GM18508 (cell line): Measurements from ENCODE around the gene CMTR2.

ENCODE experiments used
- ATAC-seq: cut with Tn5 transposase; IDR thresholded peaks from one replicate; pipeline ENCODE4 v1.9.1; 2021; ENCODE audit warnings: moderate number of reproducible peaks; ENCODE audit not compliant: insufficient read depth, unreplicated experiment

The CMTR2 gene

GRCh38 chr16:71283612-71284011, 5.6 kb downstream of the CMTR2 start:
- ATAC-seq: no peak

GRCh38 chr16:71282943-71283342, 6.3 kb downstream of the CMTR2 start:
- ATAC-seq: no peak

GRCh38 chr16:71276589-71277334, 12.4 kb downstream of the CMTR2 start:
- no peak for ATAC-seq

- no peak for ATAC-seq
Measured at GRCh38 chr16:71273384-71273783, 15.8 kb downstream of the CMTR2 start.

- ATAC-seq: no peak
Measured at GRCh38 chr16:71264299-71264698, 24.9 kb downstream of the CMTR2 start.

GRCh38 chr16:71263582-71263981, 25.6 kb downstream of the CMTR2 start:
- ATAC-seq: no peak

GRCh38 chr16:71262391-71262790, 26.8 kb downstream of the CMTR2 start:
- ATAC-seq: no peak

GRCh38 chr16:71260995-71261394, 28.2 kb downstream of the CMTR2 start:
- no peak for ATAC-seq

- ATAC-seq: no peak
Measured at GRCh38 chr16:71259086-71259485, 30.1 kb downstream of the CMTR2 start.

GRCh38 chr16:71258372-71258771, 30.8 kb downstream of the CMTR2 start:
- no peak for ATAC-seq

GRCh38 chr16:71257768-71258167, 31.4 kb downstream of the CMTR2 start:
- ATAC-seq: no peak

GRCh38 chr16:71255721-71256120, 33.5 kb downstream of the CMTR2 start:
- ATAC-seq: no peak

- no peak for ATAC-seq
Measured at GRCh38 chr16:71254832-71255525, 34.2 kb downstream of the CMTR2 start.

- ATAC-seq: no peak
Measured at GRCh38 chr16:71250461-71251235, 38.6 kb downstream of the CMTR2 start.

GRCh38 chr16:71249399-71249798, 39.8 kb downstream of the CMTR2 start:
- ATAC-seq: no peak

GRCh38 chr16:71247478-71247877, 41.7 kb downstream of the CMTR2 start:
- ATAC-seq: no peak

GRCh38 chr16:71246309-71246708, 42.9 kb downstream of the CMTR2 start:
- no peak for ATAC-seq

GRCh38 chr16:71244521-71244920, 44.7 kb downstream of the CMTR2 start:
- ATAC-seq: no peak

GRCh38 chr16:71242601-71243000, 46.6 kb downstream of the CMTR2 start:
- no peak for ATAC-seq

- ATAC-seq: no peak
Measured at GRCh38 chr16:71242036-71242435, 47.2 kb downstream of the CMTR2 start.
